Measurements from ENCODE around the gene RSPO1. TPM values are rescaled to one million over a fixed set of nuclear protein-coding genes. Genes with fewer than 3 reads are reported as not detected.
"Not testable (repeated sequence)": the region's sequence is repeated elsewhere in the genome, so short reads cannot be mapped to it uniquely, and the experiment has no call there.

The RSPO1 gene
- total RNA-seq, 4 donors from 2014 or later: 0.53 TPM; not detected in 3

DNA sequence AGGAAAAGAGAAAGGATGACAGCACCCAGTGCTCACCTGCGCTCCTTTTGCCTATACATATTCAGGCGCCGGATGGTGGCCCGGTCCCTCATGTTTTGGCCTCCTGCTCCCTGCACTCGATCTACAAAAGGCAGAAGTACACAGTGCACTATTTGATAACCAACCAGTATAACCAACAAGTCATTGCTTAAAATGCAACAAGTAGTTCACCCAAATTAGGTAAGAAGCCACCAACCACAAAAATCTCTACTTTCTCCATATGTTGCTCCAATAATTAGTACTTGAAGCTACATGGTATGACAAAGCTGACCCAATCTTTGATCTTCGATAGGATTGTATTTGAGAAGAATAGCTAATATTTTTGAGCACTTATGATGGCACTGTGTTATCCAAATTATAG is 41.0 kb downstream of the RSPO1 start:
- intact Hi-C loops (cut with DNase I; ENCODE audit: low total_unique reads): loop anchor here (2.0 kb wide), 1 partner anchor 97 kb away; a partner anchor contains a TSS
- ATAC-seq: no peak
- Histone ChIP-seq H3K36me3 (peaks cover 4 to 36% of the 10 kb centered on the region in 2 donors), H3K27ac (no peak overlapping the region), H3K9me3 (no peaks in the 10 kb centered on the region), H3K4me1 (peaks cover 15 to 18% of the 10 kb centered on the region in 2 donors), H3K4me3 (no peak overlapping the region), H3K27me3 (no peaks in the 10 kb centered on the region)
- in situ Hi-C loops (cut with MboI; ENCODE audit: low sequenced_read_pairs in 4 of 4): loop anchor here in 3 of 4 donors (5.0 to 10.0 kb wide), 3 partner anchors 36 to 119 kb away; partner anchors contain the start of genes DNALI1 (in 1 of the 3) and ZC3H12A (in 1 of the 3)
- DNase-seq: no peak
- no peak for TF ChIP-seq POLR2A (IDR thresholded peaks at IDR 0.05)
- TF ChIP-seq, protein P1, sequence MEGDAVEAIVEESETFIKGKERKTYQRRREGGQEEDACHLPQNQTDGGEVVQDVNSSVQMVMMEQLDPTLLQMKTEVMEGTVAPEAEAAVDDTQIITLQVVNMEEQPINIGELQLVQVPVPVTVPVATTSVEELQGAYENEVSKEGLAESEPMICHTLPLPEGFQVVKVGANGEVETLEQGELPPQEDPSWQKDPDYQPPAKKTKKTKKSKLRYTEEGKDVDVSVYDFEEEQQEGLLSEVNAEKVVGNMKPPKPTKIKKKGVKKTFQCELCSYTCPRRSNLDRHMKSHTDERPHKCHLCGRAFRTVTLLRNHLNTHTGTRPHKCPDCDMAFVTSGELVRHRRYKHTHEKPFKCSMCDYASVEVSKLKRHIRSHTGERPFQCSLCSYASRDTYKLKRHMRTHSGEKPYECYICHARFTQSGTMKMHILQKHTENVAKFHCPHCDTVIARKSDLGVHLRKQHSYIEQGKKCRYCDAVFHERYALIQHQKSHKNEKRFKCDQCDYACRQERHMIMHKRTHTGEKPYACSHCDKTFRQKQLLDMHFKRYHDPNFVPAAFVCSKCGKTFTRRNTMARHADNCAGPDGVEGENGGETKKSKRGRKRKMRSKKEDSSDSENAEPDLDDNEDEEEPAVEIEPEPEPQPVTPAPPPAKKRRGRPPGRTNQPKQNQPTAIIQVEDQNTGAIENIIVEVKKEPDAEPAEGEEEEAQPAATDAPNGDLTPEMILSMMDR (IDR thresholded peaks at IDR 0.05 in 4 of 5, conservative IDR thresholded peaks at IDR 0.05 in 1 of 5): no peak

DNA sequence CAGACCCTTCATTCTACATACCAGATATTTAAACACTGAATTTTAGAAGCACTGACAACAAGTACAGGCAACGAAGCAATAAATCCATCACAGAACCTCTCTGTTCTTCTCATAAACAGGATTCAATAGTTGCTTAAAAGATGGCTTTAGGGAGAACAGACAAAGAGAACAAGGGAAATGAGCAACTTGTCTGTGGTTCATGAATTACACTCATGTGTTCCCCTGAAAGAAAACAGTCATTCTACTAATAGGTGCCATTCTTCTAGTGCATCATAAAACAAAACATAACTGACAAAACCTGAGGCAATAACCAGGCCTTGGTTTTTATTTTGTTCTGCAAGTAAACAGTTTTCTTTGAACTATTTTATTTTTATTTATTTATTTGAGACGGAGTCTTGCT is 45.8 kb downstream of the RSPO1 start:
- peaks cover 4 to 83% of the 10 kb centered on the region in 2 donors for H3K36me3 ChIP-seq
- H3K27me3 ChIP-seq: no peaks in the 10 kb centered on the region
- H3K27ac ChIP-seq: no peak overlapping the region
- in situ Hi-C loops (cut with MboI; ENCODE audit: low sequenced_read_pairs in 4 of 4) (no loop called here), intact Hi-C loops (cut with DNase I; ENCODE audit: low total_unique reads) (no loop called here)
- no peaks in the 10 kb centered on the region for H3K4me1 ChIP-seq
- H3K4me3 ChIP-seq: no peak overlapping the region
- TF ChIP-seq POLR2A (IDR thresholded peaks at IDR 0.05): no peak
- TF ChIP-seq, protein P1 (IDR thresholded peaks at IDR 0.05 in 4 of 5, conservative IDR thresholded peaks at IDR 0.05 in 1 of 5): no peak
- no peak for DNase-seq
- no peak for ATAC-seq
- H3K9me3 ChIP-seq: no peaks in the 10 kb centered on the region

DNA sequence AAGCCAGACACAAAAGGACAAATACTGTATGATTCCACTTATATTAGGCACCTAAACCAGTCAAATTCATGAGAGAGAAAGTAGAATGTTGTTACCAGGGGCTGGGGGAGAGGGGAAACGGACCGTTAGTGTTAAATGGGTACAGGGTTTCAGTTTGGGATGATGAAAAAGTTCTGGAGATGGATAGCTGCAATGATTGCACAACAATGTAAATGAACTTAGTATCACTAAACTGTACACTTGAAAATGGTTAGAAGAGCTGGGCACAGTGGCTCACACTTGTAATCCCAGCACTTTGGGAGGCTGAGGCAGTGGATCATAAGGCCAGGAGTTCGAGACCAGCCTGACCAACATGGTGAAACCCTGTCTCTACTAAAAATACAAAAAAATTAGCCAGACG is 50.1 kb downstream of the RSPO1 start:
- DNase-seq; H3K4me1 ChIP-seq; in situ Hi-C loops (cut with MboI; ENCODE audit: low sequenced_read_pairs in 4 of 4); H3K27me3 ChIP-seq; intact Hi-C loops (cut with DNase I; ENCODE audit: low total_unique reads); H3K9me3 ChIP-seq; H3K27ac ChIP-seq; ATAC-seq; H3K4me3 ChIP-seq: not testable (repeated sequence)
- peaks cover 3 to 95% of the 10 kb centered on the region in 2 donors for H3K36me3 ChIP-seq

DNA sequence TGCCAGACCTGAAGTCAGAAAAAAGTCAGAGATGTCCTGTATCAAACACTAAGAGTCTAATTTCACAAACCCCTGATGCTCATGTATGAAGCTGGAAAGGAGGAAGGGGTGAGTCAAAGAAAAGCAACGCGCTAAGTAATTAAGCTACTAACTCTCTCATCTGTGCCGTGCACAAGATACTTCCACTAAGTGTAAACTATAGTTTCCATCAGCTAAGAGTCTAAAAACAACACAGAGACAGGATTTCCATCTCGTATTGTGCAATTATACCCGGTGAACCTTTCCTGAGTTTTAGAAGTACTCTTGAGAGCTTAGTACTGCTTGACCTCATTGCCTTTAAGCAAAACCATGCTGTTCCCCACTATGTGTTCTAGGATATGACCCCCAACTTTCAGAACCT is 59.0 kb downstream of the RSPO1 start:
- H3K27me3 ChIP-seq: no peaks in the 10 kb centered on the region
- intact Hi-C loops (cut with DNase I; ENCODE audit: low total_unique reads) (no loop called here), in situ Hi-C loops (cut with MboI; ENCODE audit: low sequenced_read_pairs in 4 of 4) (no loop called here)
- ATAC-seq (no peak), DNase-seq (no peak)
- H3K4me3 ChIP-seq: no peak overlapping the region
- no peak overlapping the region for H3K27ac ChIP-seq
- no peak for TF ChIP-seq POLR2A (IDR thresholded peaks at IDR 0.05)
- TF ChIP-seq, protein P1 (IDR thresholded peaks at IDR 0.05 in 4 of 5, conservative IDR thresholded peaks at IDR 0.05 in 1 of 5): no peak
- H3K36me3 ChIP-seq: peaks cover 0 to 80% of the 10 kb centered on the region in 2 donors
- no peaks in the 10 kb centered on the region for H3K4me1 ChIP-seq
- no peaks in the 10 kb centered on the region for H3K9me3 ChIP-seq

DNA sequence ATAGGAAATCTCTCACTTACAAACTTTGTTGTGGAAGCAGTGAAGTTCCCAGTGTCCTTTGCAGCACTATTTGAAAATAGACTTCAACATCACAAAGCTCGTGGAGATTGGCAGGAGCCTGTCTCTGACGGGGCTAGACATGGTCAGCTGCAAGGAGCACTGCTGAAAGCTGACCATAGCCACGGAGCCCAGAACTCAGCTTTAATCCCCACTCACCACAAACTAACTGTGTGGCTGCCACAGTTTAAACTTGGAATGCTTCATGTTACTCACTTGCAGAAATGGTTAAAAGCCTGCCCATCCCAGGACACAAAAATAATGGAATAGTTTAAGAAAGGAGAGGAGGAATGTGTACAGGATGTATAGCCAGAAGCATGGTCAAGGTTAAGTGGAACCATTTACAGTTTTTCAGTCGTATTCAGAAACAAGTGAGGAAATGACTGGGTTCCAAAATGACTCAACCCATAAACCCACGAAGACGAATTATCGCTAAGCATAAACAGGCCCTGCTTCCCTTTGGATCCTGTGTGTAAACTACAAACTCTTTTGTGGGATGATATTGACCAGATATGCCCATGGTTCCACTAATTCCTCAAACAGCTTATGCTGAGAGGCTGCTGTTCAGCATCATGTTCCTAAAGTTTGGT is 59.7 kb downstream of the RSPO1 start:
- no peak overlapping the region for H3K27ac ChIP-seq
- H3K9me3 ChIP-seq: no peaks in the 10 kb centered on the region
- in situ Hi-C loops (cut with MboI; ENCODE audit: low sequenced_read_pairs in 4 of 4): no loop called here
- no peaks in the 10 kb centered on the region for H3K4me1 ChIP-seq
- intact Hi-C loops (cut with DNase I; ENCODE audit: low total_unique reads): no loop called here
- no peak for TF ChIP-seq POLR2A (IDR thresholded peaks at IDR 0.05)
- TF ChIP-seq, protein P1 (IDR thresholded peaks at IDR 0.05 in 4 of 5, conservative IDR thresholded peaks at IDR 0.05 in 1 of 5): no peak
- ATAC-seq (no peak), DNase-seq (no peak)
- H3K36me3 ChIP-seq: peaks cover 0 to 80% of the 10 kb centered on the region in 2 donors
- H3K27me3 ChIP-seq: no peaks in the 10 kb centered on the region
- no peak overlapping the region for H3K4me3 ChIP-seq
